Activated T-helper 1 cell treated with anti-CD3 and anti-CD28 coated beads, Interleukin-12 subunit alpha, Interleukin-12 subunit beta, Interleukin-2, Interleukin-4 antibody, amounts not matched to agents 30 ng/mL and 10 ng/mL and 1 ng/mL, durations not matched to agents 14 hours and 24 hours and 36 hours (primary cell): ENCODE results near the gene CRYBG3. TPM values are rescaled to one million over a fixed set of nuclear protein-coding genes. Genes with fewer than 3 reads are reported as not detected.

Source experiments
- total RNA-seq: library from RNA; stranded (reverse); gene quantifications from 2 replicates; pipeline ENCODE4 v1.2.3, GENCODE V29; 2022

CRYBG3 gene
- total RNA-seq, 1 donor from 2014 or later, result 6.8 TPM

Other genes with a start within 250 kb of the CRYBG3 start
- 5.9 and 6.2 TPM in 2 replicates for gene ARL6, start 57.3 kb upstream of the CRYBG3 start, total RNA-seq
- 85.4 and 90.9 TPM in 2 replicates for gene RIOX2, start 150.4 kb downstream of the CRYBG3 start, total RNA-seq
- gene GABRR3, start 213.3 kb downstream of the CRYBG3 start, total RNA-seq, result not detected in 2 replicates